Progenitor cell of endocrine pancreas (in vitro differentiated cells): ENCODE results near the gene LANCL2. TPM values are rescaled to one million over a fixed set of nuclear protein-coding genes. Genes with fewer than 3 reads are reported as not detected.

Experiments
- DNase-seq: peaks from one replicate; pipeline ENCODE4 v3.0.0; 2021; ENCODE audit warnings: low spot score; ENCODE audit not compliant: unreplicated experiment
- H3K27ac Mint-ChIP-seq: 2 replicates; pipeline ENCODE4 v1.8.0; 2021; ENCODE audit warnings: mild to moderate bottlenecking, moderate library complexity, mixed read lengths
- H3K27me3 Mint-ChIP-seq: 2 replicates; pipeline ENCODE4 v1.8.0; 2021; ENCODE audit warnings: mixed read lengths
- H3K36me3 Mint-ChIP-seq: 2 replicates; pipeline ENCODE4 v1.8.0; 2022; ENCODE audit warnings: mixed read lengths; ENCODE audit not compliant: insufficient read depth
- H3K4me1 Mint-ChIP-seq: 2 replicates; pipeline ENCODE4 v1.8.0; 2021; ENCODE audit warnings: low read depth, mixed read lengths
- H3K4me3 Mint-ChIP-seq: 2 replicates; pipeline ENCODE4 v1.8.0; 2021; ENCODE audit warnings: low read depth, mild to moderate bottlenecking, moderate library complexity, mixed read lengths
- H3K9me3 Mint-ChIP-seq: 2 replicates; pipeline ENCODE4 v1.8.0; 2021; ENCODE audit warnings: low read depth, mixed read lengths
- CTCF ChIP-seq: fragments of 200-600 bp; sonication (generic); IDR thresholded peaks from one replicate; pipeline ENCODE4 v1.5.0; 2021; ENCODE audit warnings: antibody characterized with exemption, mild to moderate bottlenecking; ENCODE audit not compliant: unreplicated experiment
- total RNA-seq: library from RNA; stranded (reverse); gene quantifications from 2 replicates; pipeline ENCODE4 v1.2.1, GENCODE V29; 2021

Gene LANCL2
- total RNA-seq, 1 donor from 2014 or later: 21.0 TPM

- Mint-ChIP-seq H3K27me3 (no peaks in the 10 kb centered on the region), H3K4me1 (no peaks in the 10 kb centered on the region), H3K9me3 (no peaks in the 10 kb centered on the region), H3K27ac (peak overlapping the region; percentile 52), H3K4me3 (no peak overlapping the region), H3K36me3 (peaks cover 22% of the 10 kb centered on the region)
- no peak for DNase-seq
- TF ChIP-seq CTCF: no peak
These were observed 40.9 kb downstream of the LANCL2 start for GRCh38 chr7:55405856-55406541.

- DNase-seq: no peak
- Mint-ChIP-seq H3K4me1 (no peaks in the 10 kb centered on the region), H3K9me3 (no peaks in the 10 kb centered on the region), H3K36me3 (peaks cover 11% of the 10 kb centered on the region), H3K27me3 (no peaks in the 10 kb centered on the region), H3K27ac (peak overlapping the region; percentile 22), H3K4me3 (no peak overlapping the region)
- no peak for TF ChIP-seq CTCF
These were observed 44.5 kb downstream of the LANCL2 start for GRCh38 chr7:55409482-55410225.

GRCh38 chr7:55410667-55411239 lies 45.6 kb downstream of the LANCL2 start:
- no peaks in the 10 kb centered on the region for H3K4me1 Mint-ChIP-seq
- no peak for DNase-seq
- H3K27me3 Mint-ChIP-seq: no peaks in the 10 kb centered on the region
- H3K9me3 Mint-ChIP-seq: no peaks in the 10 kb centered on the region
- peaks cover 8% of the 10 kb centered on the region for H3K36me3 Mint-ChIP-seq
- H3K27ac Mint-ChIP-seq: peak overlapping the region; percentile 50
- no peak overlapping the region for H3K4me3 Mint-ChIP-seq
- TF ChIP-seq CTCF: no peak

- no peaks in the 10 kb centered on the region for H3K9me3 Mint-ChIP-seq
- peaks cover 4% of the 10 kb centered on the region for H3K36me3 Mint-ChIP-seq
- no peaks in the 10 kb centered on the region for H3K27me3 Mint-ChIP-seq
- no peak overlapping the region for H3K4me3 Mint-ChIP-seq
- H3K27ac Mint-ChIP-seq: no peak overlapping the region
- no peak for DNase-seq
- TF ChIP-seq CTCF: no peak
- no peaks in the 10 kb centered on the region for H3K4me1 Mint-ChIP-seq
These were observed 46.7 kb downstream of the LANCL2 start for GRCh38 chr7:55411844-55412243.

- Mint-ChIP-seq H3K9me3 (no peaks in the 10 kb centered on the region), H3K4me1 (no peaks in the 10 kb centered on the region), H3K27me3 (no peaks in the 10 kb centered on the region), H3K27ac (no peak overlapping the region), H3K36me3 (peaks cover 4% of the 10 kb centered on the region), H3K4me3 (no peak overlapping the region)
- DNase-seq: no peak
- TF ChIP-seq CTCF: no peak
These were observed 48.3 kb downstream of the LANCL2 start for GRCh38 chr7:55413442-55413841.
